Neural cell (in vitro differentiated cells): ENCODE data around the gene GTF2IRD1. TPM values are rescaled to one million over a fixed set of nuclear protein-coding genes. Genes with fewer than 3 reads are reported as not detected.
"Not testable (repeated sequence)": the region's sequence is repeated elsewhere in the genome, so short reads cannot be mapped to it uniquely, and the experiment has no call there.

ENCODE experiments used
- H2AFZ ChIP-seq: fragments of 200-600, 300-800 bp; sonication (generic), shearing (Covaris generic); 2 replicates; pipeline ENCODE4 v1.6.0; 2014; ENCODE audit warnings: low read depth, mild to moderate bottlenecking, antibody characterized with exemption, low read length, moderate library complexity
- H3F3A ChIP-seq: fragments of 200-600 bp; shearing (Covaris generic); 2 replicates; pipeline ENCODE4 v1.6.1; 2016; ENCODE audit warnings: mild to moderate bottlenecking, moderate library complexity, mixed read lengths, antibody characterized with exemption, low read length; ENCODE audit not compliant: insufficient read depth, poor library complexity, severe bottlenecking
- H3K27ac ChIP-seq: fragments of 200-600, 300-800 bp; sonication (generic), shearing (Covaris generic); 2 replicates; pipeline ENCODE4 v1.5.1; 2014; ENCODE audit warnings: mild to moderate bottlenecking, low read length, moderate library complexity
- H3K27me3 ChIP-seq: fragments of 300-800, 200-600 bp; sonication (generic), shearing (Covaris generic); 2 replicates; pipeline ENCODE4 v1.6.0; 2014; ENCODE audit warnings: mild to moderate bottlenecking, low read depth, low read length, moderate library complexity; ENCODE audit not compliant: insufficient read depth
- H3K36me3 ChIP-seq: fragments of 300-800, 200-600 bp; sonication (generic), shearing (Covaris generic); 2 replicates; pipeline ENCODE4 v1.5.1; 2014; ENCODE audit warnings: mild to moderate bottlenecking, antibody characterized with exemption, low read length, moderate library complexity; ENCODE audit not compliant: insufficient read depth
- H3K4me2 ChIP-seq: fragments of 300-800, 200-600 bp; sonication (generic), shearing (Covaris generic); 2 replicates; pipeline ENCODE4 v1.6.0; 2014; ENCODE audit warnings: mild to moderate bottlenecking, low read length
- H3K4me3 ChIP-seq: fragments of 300-800, 200-600 bp; sonication (generic), shearing (Covaris generic); 2 replicates; pipeline ENCODE4 v1.5.1; 2014; ENCODE audit warnings: mild to moderate bottlenecking, low read length, moderate library complexity
- H3K79me2 ChIP-seq: fragments of 200-600 bp; shearing (Covaris generic); replicated peaks from 2 replicates; pipeline ENCODE4 v1.6.0; 2014; ENCODE audit warnings: mild to moderate bottlenecking, low read length, moderate library complexity; ENCODE audit not compliant: insufficient read depth
- H3K9ac ChIP-seq: fragments of 300-800, 200-600 bp; sonication (generic), shearing (Covaris generic); 2 replicates; pipeline ENCODE4 v1.6.1; 2016; ENCODE audit warnings: mild to moderate bottlenecking, low read length, mixed read lengths
- H3K9me2 ChIP-seq: fragments of 200-600 bp; shearing (Covaris generic); 2 replicates; pipeline ENCODE4 v1.6.1; 2016; ENCODE audit warnings: mild to moderate bottlenecking, low read length, mixed read lengths; ENCODE audit not compliant: insufficient read depth
- H3K9me3 ChIP-seq: fragments of 200-600, 300-800 bp; sonication (generic), shearing (Covaris generic); 2 replicates; pipeline ENCODE4 v1.6.1; 2016; ENCODE audit warnings: mild to moderate bottlenecking, mixed run types, low read length, moderate library complexity, mixed read lengths
- H4K20me1 ChIP-seq: fragments of 200-600 bp; shearing (Covaris generic); 2 replicates; pipeline ENCODE4 v1.6.1; 2016; ENCODE audit warnings: mild to moderate bottlenecking, mixed run types; ENCODE audit not compliant: insufficient read depth
- CTCF ChIP-seq: fragments of 450-650 bp; IDR thresholded peaks from 2 replicates; pipeline ENCODE4 v1.5.1; 2014; ENCODE audit warnings: antibody characterized with exemption, mild to moderate bottlenecking, moderate library complexity; ENCODE audit not compliant: poor library complexity, severe bottlenecking
- EP300 ChIP-seq: fragments of 450-650 bp; conservative IDR thresholded peaks from 2 replicates; pipeline ENCODE4 v1.6.1; 2014; ENCODE audit warnings: antibody characterized with exemption, mild to moderate bottlenecking, moderate library complexity; ENCODE audit not compliant: poor library complexity, severe bottlenecking
- MXI1 ChIP-seq: fragments of 450-650 bp; conservative IDR thresholded peaks from 2 replicates; pipeline ENCODE4 v1.6.1; 2014; ENCODE audit warnings: antibody characterized with exemption, mild to moderate bottlenecking; ENCODE audit not compliant: poor library complexity, severe bottlenecking
- POLR2AphosphoS5 ChIP-seq: IDR thresholded peaks from 2 replicates; pipeline ENCODE4 v1.6.1; 2012
- RAD21 ChIP-seq: fragments of 450-650 bp; conservative IDR thresholded peaks from 2 replicates; pipeline ENCODE4 v1.6.1; 2014; ENCODE audit warnings: antibody characterized with exemption, mild to moderate bottlenecking, moderate library complexity
- REST ChIP-seq: IDR thresholded peaks from 2 replicates; pipeline ENCODE4 v1.6.1; 2012; ENCODE audit warnings: borderline replicate concordance
- SMC3 ChIP-seq: fragments of 450-650 bp; conservative IDR thresholded peaks from 2 replicates; pipeline ENCODE4 v1.6.1; 2014; ENCODE audit warnings: antibody characterized with exemption, mild to moderate bottlenecking, moderate library complexity; ENCODE audit not compliant: poor library complexity
- TAF1 ChIP-seq: IDR thresholded peaks from 2 replicates; pipeline ENCODE4 v1.6.1; 2012; ENCODE audit warnings: low read depth
- polyA plus RNA-seq: library from polyadenylated mRNA; depleted of rRNA; stranded (reverse); fragments of >200 nt; gene quantifications from 2 replicates; pipeline ENCODE4 v1.2.3, GENCODE V29; 2014

The GTF2IRD1 gene
- polyA plus RNA-seq, 1 donor from 2014 or later, result 31.9 TPM

GRCh38 chr7:74527842-74528241 lies 74.1 kb downstream of the GTF2IRD1 start:
- Histone ChIP-seq H3K9ac (no peak overlapping the region), H3K9me3 (no peaks in the 10 kb centered on the region), H3K4me2 (no peak overlapping the region), H4K20me1 (no peaks in the 10 kb centered on the region), H2AFZ (no peak overlapping the region), H3K79me2 (no peaks in the 10 kb centered on the region), H3K9me2 (no peaks in the 10 kb centered on the region), H3K27me3 (no peaks in the 10 kb centered on the region), H3F3A (no peaks in the 10 kb centered on the region), H3K27ac (no peak overlapping the region), H3K4me3 (no peak overlapping the region), H3K36me3 (no peaks in the 10 kb centered on the region)
- TF ChIP-seq MXI1 (no peak), TAF1 (no peak), EP300 (no peak), CTCF (no peak)

GRCh38 chr7:74528773-74529172 lies 75.1 kb downstream of the GTF2IRD1 start:
- H3K27ac ChIP-seq, H2AFZ ChIP-seq, H4K20me1 ChIP-seq, H3F3A ChIP-seq, H3K9ac ChIP-seq, H3K9me3 ChIP-seq, H3K4me3 ChIP-seq, H3K9me2 ChIP-seq, H3K4me2 ChIP-seq, H3K27me3 ChIP-seq, H3K79me2 ChIP-seq, H3K36me3 ChIP-seq: not testable (repeated sequence)

- H3K9me2 ChIP-seq, result no peaks in the 10 kb centered on the region
- H3F3A ChIP-seq, result no peaks in the 10 kb centered on the region
- no peaks in the 10 kb centered on the region for H3K36me3 ChIP-seq
- no peaks in the 10 kb centered on the region for H3K27me3 ChIP-seq
- H4K20me1 ChIP-seq, result no peaks in the 10 kb centered on the region
- TF ChIP-seq REST (no peak), EP300 (no peak), POLR2AphosphoS5 (no peak), SMC3 (no peak), RAD21 (no peak)
- no peak overlapping the region for H3K27ac ChIP-seq
- H3K79me2 ChIP-seq, result no peaks in the 10 kb centered on the region
- H3K4me2 ChIP-seq, result no peak overlapping the region
- H3K9me3 ChIP-seq, result no peaks in the 10 kb centered on the region
- no peak overlapping the region for H2AFZ ChIP-seq
- no peak overlapping the region for H3K4me3 ChIP-seq
- H3K9ac ChIP-seq, result no peak overlapping the region
These were observed 82.2 kb downstream of the GTF2IRD1 start for GRCh38 chr7:74535951-74536356.

- not testable (repeated sequence) for H3K27ac ChIP-seq, H3F3A ChIP-seq, H3K4me2 ChIP-seq, H3K36me3 ChIP-seq, H3K4me3 ChIP-seq, H3K9ac ChIP-seq, H3K27me3 ChIP-seq, H4K20me1 ChIP-seq, H3K9me2 ChIP-seq, H2AFZ ChIP-seq, H3K9me3 ChIP-seq, H3K79me2 ChIP-seq
These were observed 88.2 kb downstream of the GTF2IRD1 start for GRCh38 chr7:74541937-74542336.
